ENCODE data around the gene DISC1.

- no peak for TF ChIP-seq CTCF (IDR thresholded peaks at IDR 0.05)
- no peak for TF ChIP-seq POLR2AphosphoS5 (IDR thresholded peaks at IDR 0.05)
Measured at GRCh38 chr1:231976231-231976630, 349.6 kb downstream of the DISC1 start.
